ENCODE results near the gene BPIFB4. TPM values are rescaled to one million over a fixed set of nuclear protein-coding genes. Genes with fewer than 3 reads are reported as not detected.
"Not testable (repeated sequence)": the region's sequence is repeated elsewhere in the genome, so short reads cannot be mapped to it uniquely, and the experiment has no call there.

Gene BPIFB4
- not detected in 2 replicates for total RNA-seq (2014; rRNA removed)
- polyA plus RNA-seq (2012): not detected

DNA sequence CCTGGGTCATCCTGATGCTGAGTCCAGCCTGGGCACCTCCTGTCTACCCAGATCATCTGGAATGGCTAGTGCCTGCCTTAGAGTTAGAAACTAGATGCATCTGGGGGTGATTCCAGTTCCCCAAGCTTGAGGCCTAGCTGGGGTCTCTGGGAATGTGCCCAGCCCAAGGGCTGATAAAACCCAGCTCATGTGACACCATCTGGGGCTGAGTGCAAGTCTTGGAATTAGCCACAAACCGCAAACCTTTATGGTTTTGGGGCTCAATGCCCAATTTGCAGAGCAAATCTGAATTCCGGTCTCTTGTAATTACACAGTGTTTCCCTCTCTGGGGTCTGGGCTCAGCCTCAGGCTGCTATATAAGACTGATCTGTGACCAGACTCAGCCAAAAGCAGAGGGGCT lies at the start of gene BPIFB4:
Gene BPIFB4, plus strand, starts transcription at position 385 of the 400 bp plus-strand sequence. CDS start 1,884 bp downstream, outside the sequence.
- DNase-seq (ENCODE audit: low read depth): no peak

DNA sequence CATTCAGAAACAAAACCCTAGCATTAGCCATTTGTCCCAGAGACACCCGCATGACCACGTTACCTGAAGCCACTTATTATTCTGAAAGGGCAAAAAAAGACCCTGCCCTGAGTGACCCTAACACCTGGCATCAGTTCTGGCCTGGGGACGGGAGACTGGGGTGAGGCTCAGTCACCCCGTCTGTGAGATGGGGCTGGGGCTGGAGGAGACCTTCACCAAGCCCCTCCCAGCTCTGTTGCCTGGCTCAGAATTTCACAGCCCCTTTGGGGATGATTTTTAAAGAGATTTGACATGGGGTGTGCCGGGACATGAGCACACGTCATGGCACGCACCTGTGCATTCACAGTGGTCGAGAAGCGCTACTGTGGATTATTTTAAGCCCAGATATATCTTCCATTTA lies 49.4 kb upstream of the BPIFB4 start:
- DNase-seq (ENCODE audit: low read depth): no peak

DNA sequence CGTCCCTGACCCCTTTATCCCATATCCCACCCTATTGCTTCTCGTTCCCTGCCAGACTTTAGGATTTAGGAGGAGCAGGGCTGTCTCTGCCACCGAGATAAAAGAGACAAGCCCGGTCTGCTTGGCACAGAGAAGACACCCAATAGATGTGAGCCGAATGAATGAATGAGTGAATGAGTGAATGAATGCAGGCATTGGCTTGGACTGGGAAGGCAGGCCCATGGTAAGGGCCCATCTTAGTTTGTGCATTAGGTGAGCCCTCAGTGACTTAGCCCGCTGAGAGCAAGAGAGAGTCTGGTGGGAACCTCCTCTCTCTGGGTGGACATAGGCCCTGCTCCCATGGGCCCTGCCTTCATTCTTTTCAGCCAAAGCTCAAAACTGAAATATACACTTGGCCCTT lies 48.9 kb upstream of the BPIFB4 start:
- no peak for DNase-seq (ENCODE audit: low read depth)

DNA sequence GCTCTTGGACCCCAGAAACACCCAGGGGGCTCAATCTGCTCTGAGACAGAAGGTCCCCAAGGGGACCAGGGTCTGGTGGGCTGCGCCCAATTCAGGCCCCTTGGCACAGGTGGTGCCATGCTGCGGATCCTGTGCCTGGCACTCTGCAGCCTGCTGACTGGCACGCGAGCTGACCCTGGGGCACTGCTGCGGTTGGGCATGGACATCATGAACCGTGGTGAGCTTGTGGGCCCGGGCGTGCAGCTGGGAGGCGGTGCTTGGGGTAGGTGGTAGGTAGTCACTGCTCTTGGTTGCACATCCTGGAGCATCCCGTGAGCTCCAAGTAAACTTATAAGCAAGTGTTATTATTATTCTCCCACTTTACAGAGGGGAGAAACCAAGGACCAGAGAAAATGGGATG lies 47.9 kb upstream of the BPIFB4 start, which contains the start of gene BPIFB6:
Gene BPIFB6, plus strand, starts transcription at position 118 of the 400 bp plus-strand sequence. Its CDS starts 0 bp downstream, at position 118.
- no peak for DNase-seq (ENCODE audit: low read depth)

DNA sequence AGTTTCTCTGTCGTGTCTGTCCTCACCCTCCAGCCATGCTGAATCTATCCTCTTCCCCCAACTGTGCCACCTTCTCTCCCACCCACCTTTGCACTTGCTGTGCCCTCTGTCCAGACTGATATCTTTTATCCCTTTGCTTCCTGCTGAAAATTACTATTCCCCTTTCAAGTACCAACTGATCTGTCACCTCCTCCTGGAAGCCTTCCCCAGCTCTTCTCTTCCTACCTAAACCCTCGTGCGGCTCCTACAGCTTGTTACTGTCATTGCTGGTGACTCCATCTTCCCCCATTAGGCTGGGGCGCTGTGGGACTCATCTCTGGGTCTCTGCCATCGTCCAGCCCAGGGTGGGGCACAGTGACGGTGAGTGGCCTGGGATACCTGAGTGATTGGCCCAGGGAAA lies 46.9 kb upstream of the BPIFB4 start:
- no peak for DNase-seq (ENCODE audit: low read depth)

DNA sequence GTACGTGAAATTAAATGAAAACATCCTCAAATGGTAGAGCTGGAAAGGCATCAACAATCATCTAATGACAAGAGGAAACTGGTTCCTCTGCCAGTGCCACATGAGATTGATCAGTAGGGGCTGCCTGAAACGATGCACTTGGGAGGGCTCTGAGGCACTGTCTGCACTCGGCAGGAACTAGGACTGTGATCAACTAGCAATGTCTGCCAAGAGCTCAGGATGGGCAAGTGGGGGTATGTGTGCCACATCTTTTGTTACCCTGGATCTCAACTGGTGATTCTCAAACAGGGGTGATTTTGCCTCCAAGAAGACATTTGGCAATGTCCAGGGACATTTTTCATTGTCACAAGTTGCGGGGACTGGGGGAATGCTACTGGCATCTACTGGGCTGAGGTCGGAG lies 46.1 kb upstream of the BPIFB4 start:
- no peak for DNase-seq (ENCODE audit: low read depth)

DNA sequence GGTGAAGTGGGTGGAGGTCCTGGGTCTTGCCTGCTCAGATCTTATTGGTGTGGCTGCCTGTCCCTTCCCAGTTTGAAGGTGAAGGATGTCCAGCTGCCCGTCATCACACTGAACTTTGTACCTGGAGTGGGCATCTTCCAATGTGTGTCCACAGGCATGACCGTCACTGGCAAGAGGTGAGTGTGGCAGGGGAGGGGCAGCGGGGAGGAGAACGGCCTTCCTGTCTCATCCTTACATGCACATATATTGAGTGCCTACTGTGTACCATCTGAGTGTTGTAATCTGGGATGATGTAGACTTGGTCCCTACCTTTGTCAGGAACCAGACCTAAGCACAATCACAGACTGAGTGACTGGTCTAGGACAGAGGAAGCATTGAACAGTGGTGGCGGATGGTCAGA lies 45.3 kb upstream of the BPIFB4 start:
- no peak for DNase-seq (ENCODE audit: low read depth)

DNA sequence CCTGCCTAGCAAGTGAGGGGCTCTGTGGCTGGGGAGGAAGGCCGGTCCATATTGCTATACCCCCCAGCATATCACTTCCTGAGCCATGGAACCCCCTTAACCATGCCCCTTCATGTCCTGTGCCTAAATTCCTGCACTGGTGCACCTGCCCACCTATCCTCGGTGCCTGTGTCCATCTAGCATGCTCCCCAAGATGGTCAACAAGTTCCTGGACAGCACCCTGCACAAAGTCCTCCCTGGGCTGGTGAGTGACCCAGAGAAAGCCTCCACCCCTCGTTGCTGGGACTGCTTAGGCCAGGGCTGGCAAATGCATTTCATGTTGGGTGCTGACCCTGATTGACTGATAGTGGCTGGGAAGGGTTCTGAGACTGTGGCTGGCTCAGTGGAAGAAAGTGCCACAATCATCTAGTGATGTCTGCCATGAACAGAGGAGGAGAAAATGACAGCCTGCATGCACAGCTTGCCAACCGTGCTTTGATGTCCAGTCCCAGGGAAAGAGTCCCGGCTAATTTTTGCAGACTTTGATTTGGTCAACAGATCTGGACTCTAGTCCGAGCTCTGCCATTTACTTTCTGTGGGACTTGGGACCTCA lies 44.4 kb upstream of the BPIFB4 start:
- DNase-seq (ENCODE audit: low read depth): no peak

DNA sequence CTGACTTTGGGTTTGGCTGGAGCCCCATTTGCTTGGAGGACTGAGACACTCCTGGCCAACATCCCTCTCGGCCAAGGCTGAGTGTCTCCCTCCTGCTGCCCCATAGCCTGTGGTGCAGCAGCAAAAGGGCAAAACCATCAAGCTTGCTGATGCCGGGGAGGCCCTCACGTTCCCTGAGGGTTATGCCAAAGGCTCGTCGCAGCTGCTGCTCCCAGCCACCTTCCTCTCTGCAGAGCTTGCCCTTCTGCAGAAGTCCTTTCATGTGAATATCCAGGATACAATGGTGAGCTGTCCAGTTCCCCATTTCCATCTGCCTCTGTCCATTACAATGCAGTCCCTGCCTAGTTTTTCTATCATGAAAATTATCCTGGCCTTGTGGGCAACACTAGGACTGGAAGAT lies 42.0 kb upstream of the BPIFB4 start:
- no peak for DNase-seq (ENCODE audit: low read depth)

DNA sequence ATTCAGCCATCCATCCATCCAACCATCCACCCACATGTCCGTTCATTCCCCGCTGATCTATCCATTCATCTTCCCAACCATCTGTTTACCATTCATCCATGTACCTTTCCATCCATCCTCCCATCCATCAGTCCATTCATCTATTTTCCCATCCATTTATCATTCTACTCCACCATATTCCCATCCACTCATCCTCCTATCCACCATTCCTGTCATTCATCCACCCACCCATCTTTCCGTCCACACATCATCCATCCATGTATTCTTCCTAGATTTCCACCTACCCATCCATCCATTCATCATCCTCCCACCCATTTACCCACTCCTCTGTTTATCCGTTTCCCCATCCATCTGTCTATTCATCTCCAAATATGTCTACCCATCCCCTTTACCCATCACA lies 41.2 kb upstream of the BPIFB4 start:
- DNase-seq (ENCODE audit: low read depth): no peak

DNA sequence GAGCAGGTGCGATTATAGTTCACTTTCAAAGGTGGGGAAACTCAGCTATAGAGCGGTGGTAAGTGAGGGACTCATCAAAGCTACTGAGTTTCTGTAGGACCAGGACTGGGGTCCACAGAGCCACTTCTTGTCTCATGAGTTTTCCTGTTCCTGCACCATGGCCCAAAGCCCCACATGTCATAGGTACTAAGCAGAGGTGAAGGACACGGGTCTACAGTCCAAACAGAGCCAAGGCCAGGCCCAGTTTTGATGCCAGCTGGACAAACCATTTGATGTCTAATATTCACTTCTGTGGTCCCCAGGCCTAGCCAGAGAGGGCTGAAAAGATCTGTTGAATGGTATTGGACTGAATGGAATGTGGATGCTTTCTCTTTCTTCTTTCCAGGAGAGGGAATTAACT lies 37.0 kb upstream of the BPIFB4 start:
- DNase-seq (ENCODE audit: low read depth): no peak

DNA sequence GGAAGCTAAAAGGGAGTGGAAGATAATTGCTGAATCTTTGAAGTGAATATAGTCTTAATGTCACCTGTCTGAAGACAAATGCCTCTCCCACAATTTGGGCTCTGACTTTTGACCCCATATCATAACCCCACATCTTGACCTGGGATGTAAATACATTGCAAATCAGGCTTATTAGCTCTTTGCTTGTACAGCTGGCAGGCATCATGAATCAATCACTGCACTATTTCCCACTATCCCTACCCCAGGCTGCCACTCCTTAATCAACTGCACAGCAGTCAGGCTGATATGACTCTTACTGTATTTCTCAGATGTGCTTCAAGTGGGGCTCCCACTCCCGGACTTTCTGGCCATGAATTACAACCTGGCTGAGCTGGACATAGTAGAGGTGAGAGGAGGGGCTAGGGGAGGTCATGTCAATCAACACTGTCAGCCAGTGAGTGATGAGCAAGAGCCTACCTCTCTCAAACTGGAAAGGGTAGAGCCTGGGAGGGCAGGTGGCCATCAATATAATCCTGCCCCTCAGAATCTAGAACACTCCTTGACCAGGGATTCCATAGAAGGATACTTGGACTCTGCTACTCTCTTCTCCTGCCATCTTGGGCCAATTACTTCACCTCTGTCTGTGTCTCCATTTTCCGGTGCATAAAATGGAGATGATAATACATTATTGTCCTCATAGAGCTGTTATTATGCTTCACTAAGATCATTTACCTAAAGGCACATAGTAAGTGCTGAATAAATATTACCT lies 36.3 kb upstream of the BPIFB4 start:
- no peak for DNase-seq (ENCODE audit: low read depth)

DNA sequence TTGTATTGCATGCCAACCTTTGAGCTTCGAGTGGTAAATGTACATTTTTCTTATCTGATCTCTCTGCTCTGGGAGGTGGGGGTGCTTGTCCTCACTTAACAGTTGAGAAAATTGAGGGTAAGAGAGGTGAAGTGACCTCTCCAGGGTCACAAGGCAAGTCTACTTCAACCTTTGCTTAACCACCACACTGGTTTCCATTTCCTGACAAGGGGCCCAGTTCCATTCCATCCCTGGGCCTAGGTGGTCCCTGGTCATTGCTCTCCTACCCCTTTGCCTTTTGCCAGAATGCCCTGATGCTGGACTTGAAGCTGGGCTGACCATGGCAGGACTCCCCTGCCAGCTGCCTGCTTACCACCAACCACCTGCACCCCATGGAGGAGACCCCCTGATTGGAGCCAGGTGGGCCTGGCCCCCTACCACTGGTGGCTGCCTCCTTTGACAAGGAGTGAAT lies 35.7 kb upstream of the BPIFB4 start:
- no peak for DNase-seq (ENCODE audit: low read depth)

DNA sequence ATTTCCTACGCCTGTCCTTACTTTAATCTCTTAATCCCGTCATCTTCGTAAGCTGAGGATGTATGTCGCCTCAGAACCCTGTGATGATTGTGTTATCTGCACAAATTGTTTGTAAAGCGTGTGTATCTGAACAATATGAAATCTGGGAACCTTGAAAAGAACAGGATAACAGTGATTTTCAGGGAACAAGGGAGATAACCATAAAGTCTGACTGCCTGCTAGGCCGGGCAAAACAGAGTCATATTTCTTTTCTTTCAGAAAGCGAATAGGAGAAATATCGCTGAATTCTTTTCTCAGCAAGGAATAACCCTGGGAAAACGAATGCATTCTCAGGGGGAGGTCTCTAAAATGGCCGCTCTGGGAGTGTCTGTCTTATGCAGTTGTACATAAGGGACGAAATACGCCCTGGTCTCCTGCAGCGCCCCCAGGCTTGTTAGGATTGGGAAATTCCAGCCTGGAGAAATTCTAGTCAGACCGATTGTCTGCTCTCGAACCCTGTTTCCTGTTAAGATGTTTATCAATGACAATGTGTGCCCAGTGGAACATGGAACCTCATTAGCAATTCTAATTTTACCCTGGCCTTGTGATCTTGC lies 34.2 kb upstream of the BPIFB4 start:
- not testable (repeated sequence) for DNase-seq (ENCODE audit: low read depth)

DNA sequence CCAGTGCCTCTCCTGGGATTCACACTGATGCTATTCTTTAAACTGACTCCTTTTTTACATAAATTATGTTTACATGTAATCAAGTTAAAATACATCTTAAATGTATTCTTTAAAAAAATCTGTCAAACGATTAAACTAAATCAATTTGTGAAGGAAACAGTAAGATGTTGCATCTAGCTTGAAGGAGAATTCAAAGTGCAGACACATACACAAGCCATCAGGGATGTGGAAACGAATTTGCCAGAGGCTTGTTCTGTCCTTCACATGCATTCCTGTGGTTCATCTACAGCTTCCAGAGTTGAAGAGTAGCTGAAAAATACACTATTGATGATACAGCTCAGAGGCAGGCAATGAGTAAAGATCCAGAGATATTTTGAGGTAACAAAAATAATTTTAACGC lies 33.0 kb upstream of the BPIFB4 start:
- DNase-seq (ENCODE audit: low read depth): no peak

DNA sequence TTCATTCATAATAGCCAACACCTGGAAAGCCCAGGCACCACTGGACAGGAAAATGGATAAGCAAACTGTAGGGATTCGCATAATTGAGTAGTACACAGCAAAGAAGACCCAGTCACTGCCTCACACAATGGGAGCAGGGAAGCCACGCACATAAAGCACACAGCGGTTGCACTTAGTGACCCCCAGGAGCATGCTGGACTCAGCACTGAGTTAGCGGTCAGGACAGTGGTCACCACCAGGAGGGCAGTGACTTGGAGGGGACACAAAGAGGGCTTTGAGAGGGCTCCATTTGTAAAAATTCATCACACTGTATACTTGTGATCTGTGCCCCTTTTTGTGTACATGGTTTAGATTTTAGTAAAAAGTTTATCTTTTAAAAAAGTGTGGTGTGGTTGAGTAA lies 28.1 kb upstream of the BPIFB4 start:
- DNase-seq (ENCODE audit: low read depth): no peak

DNA sequence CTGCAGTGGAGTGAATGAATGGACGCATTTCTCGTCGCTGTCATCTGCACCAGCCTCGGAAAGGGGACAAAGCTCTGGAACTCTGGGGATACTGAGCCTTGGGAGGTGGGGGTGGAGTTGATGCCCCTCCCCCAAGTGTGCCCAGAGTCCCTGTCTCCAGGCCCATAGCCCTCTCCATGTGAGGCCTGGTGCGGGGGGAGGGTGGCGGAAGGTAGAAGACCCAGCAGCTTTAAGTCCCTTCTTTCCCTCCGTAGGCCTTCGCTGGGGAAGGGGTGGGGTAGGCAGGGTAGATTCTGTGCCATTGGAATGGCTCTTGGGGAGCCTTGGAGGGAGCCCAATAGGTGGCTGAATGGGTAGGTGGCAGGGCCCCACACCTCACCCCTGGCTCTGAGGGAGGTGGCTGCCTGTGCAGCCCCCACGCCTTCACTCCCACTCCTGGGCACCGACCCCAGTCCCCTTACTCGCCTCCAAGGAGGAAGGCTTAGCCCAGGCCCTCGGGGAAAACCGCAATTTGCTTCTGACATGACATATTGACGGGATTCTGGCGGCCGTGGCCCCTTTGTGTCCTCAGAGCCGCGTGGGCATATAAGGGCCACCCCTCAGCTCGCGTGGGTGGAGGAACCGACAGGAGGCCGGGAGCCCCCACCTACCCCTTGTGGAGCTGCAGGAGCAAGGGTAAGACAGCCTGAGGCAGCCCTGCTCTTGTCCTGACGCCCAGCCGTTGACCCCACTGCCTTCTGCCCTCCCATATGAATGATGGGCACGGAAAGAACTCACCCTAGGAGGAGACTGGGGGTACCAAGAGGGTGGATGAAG lies 25.9 kb upstream of the BPIFB4 start, which contains the start of gene BPIFB3:
Gene BPIFB3, plus strand, starts transcription at position 613 of the 816 bp plus-strand sequence. CDS start 1,533 bp downstream, outside the sequence.
- no peak for DNase-seq (ENCODE audit: low read depth)

DNA sequence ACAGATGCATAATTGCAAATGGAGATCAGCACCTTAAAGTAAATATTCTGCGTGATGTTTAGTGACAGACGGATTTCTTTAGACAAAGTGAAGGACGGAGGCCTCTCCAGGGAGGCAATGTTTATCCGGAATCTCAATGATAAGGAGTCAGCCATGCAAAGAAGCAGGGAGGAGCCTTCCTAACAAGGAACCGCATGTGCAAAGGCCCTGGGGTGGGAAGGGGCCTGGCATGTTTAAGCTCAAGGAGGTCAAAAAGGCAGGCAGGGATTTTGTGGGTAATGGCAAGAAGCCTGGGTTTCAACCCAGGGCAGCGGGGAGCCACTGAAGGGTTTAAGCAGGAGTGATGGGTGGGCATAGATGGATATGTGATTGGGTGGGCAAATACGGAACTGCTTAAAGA lies 25.1 kb upstream of the BPIFB4 start:
- DNase-seq (ENCODE audit: low read depth): no peak

DNA sequence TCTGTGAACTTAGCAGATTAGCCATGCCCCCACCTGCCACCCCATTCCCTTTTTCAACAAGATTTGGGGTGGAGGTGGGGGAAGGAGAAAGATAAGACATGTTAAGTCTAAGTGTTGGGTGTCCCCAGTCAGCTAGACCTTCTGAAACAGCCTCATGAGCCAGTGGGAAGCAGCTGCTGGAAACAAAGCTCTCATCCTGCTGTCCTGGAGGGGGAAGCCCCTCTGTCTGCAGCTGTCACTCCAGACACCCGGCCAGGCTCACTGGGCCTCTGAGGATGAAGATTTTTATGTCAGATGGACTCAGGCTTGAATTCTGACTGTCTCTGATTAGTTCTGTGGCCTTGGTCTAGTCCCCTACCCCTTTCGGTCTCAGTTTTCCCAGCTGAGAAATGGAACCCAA lies 24.7 kb upstream of the BPIFB4 start:
- DNase-seq (ENCODE audit: low read depth): no peak

DNA sequence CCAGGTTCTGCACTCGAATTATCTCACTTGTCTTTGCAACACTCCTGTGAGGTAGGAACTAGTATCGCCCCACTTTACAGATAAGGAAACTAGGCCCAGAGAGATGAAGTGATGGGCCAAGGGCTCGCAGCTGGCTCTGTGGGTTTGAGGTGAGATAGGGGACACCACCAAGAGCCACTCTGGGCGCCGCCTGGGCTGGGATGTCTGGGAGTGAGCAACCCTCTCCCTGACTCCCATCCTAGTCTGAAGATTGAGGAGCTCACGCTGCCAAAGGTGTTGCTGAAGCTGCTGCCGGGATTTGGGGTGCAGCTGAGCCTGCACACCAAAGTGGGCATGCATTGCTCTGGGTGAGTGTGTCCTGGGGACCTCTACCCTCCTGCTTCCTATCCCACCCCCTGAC lies 20.3 kb upstream of the BPIFB4 start:
- DNase-seq (ENCODE audit: low read depth): no peak

DNA sequence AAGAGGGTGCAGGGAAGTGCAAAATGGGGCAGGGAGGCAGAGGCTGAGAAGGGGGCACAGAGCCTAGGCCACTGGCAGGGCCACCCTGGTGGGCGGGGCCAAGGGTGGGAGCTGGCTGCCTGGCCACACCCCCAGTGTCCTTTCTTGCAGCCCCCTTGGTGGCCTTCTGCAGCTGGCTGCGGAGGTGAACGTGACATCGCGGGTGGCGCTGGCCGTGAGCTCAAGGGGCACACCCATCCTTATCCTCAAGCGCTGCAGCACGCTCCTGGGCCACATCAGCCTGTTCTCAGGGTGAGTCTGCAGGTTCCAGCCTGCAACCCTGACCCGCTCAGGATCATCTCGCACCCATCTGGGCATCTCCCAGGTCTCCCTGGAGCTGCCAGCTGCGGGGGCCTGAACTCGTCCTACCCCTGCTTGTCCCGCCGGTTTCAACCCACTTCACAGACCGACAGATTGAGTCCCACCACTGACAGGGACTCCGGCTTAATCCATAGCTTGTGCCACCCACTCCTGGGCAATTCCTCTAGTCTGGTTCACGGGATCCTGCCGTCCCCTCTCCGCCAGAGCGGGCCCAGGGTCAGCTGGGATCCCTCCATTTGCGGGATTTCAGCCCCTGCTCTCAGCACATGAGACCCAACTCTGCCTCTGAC lies 19.6 kb upstream of the BPIFB4 start:
- DNase-seq (ENCODE audit: low read depth): no peak
